Measurements from ENCODE around the gene VPS9D1. TPM values are rescaled to one million over a fixed set of nuclear protein-coding genes. Genes with fewer than 3 reads are reported as not detected.

The VPS9D1 gene
- total RNA-seq, 1 donor from 2014 or later = 11.3 TPM

DNA sequence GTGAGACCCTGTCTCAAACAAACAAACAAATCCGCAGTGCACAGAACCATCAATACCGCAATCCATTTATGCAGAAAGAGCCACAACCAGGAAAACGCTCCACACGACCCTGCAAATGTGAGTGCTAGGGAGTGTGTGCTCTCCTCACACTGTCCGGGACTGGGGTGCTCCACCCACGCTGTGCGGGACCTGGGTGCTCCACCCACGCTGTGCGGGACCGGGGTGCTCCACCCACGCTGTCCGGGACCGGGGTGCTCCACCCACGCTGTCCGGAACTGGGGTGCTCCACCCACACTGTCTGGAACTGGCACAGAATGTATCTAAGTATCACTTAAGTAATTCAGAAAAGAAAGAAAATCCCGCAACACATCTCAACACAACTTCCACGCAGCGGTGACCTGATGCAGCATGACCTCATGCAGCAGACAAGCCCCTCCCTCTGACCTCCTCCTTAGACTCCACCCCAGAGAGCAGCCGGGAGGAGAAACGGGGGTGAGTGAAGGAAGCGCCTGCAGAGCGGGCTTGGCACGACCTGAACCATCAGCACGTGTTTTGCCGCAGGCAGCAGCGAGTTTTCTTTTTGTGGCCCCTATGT, 39.1 kb upstream of the VPS9D1 start:
- Mint-ChIP-seq H3K27ac (ENCODE audit: unreplicated experiment) (no peak overlapping the region), H3K36me3 (ENCODE audit: low read depth, unreplicated experiment) (peaks cover 4% of the 10 kb centered on the region), H3K4me1 (ENCODE audit: low read depth, unreplicated experiment) (peaks cover 2% of the 10 kb centered on the region), H3K27me3 (ENCODE audit: low read depth, unreplicated experiment) (no peaks in the 10 kb centered on the region), H3K4me3 (ENCODE audit: unreplicated experiment) (no peak overlapping the region), H3K9me3 (ENCODE audit: unreplicated experiment) (no peaks in the 10 kb centered on the region)
- H3K9ac ChIP-seq (ENCODE audit: low read length) = no peak overlapping the region
- no peak overlapping the region for H2AFZ ChIP-seq (ENCODE audit: low read depth, low read length)
- TF ChIP-seq, protein P1, sequence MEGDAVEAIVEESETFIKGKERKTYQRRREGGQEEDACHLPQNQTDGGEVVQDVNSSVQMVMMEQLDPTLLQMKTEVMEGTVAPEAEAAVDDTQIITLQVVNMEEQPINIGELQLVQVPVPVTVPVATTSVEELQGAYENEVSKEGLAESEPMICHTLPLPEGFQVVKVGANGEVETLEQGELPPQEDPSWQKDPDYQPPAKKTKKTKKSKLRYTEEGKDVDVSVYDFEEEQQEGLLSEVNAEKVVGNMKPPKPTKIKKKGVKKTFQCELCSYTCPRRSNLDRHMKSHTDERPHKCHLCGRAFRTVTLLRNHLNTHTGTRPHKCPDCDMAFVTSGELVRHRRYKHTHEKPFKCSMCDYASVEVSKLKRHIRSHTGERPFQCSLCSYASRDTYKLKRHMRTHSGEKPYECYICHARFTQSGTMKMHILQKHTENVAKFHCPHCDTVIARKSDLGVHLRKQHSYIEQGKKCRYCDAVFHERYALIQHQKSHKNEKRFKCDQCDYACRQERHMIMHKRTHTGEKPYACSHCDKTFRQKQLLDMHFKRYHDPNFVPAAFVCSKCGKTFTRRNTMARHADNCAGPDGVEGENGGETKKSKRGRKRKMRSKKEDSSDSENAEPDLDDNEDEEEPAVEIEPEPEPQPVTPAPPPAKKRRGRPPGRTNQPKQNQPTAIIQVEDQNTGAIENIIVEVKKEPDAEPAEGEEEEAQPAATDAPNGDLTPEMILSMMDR (IDR thresholded peaks at IDR 0.05; ENCODE audit: insufficient read depth, low read depth, low read length) = no peak
- TF ChIP-seq EZH2 (IDR thresholded peaks at IDR 0.05; ENCODE audit: insufficient read depth, low read length) = no peak
- no peaks in the 10 kb centered on the region for H3K9me3 ChIP-seq (ENCODE audit: insufficient read depth, low read depth, low read length)
- H3K27me3 ChIP-seq (ENCODE audit: insufficient read depth, low read length) = no peaks in the 10 kb centered on the region
- no peak overlapping the region for H3K4me3 ChIP-seq (ENCODE audit: insufficient read depth, low read depth, low read length)
- peaks cover 18% of the 10 kb centered on the region for H3K36me3 ChIP-seq (ENCODE audit: insufficient read depth, low read length)
- H3K4me2 ChIP-seq (ENCODE audit: low read length) = no peak overlapping the region
- no peaks in the 10 kb centered on the region for H4K20me1 ChIP-seq (ENCODE audit: insufficient read depth, low read length)
- H3K79me2 ChIP-seq (ENCODE audit: insufficient read depth, low read length) = peaks cover 6% of the 10 kb centered on the region
- DNase-seq (ENCODE audit: low read depth) = no peak
- no peak for FAIRE-seq
- no peaks in the 10 kb centered on the region for H3K4me1 ChIP-seq (ENCODE audit: insufficient read depth, low read length)
- no peak overlapping the region for H3K27ac ChIP-seq (ENCODE audit: low read depth, low read length)

DNA sequence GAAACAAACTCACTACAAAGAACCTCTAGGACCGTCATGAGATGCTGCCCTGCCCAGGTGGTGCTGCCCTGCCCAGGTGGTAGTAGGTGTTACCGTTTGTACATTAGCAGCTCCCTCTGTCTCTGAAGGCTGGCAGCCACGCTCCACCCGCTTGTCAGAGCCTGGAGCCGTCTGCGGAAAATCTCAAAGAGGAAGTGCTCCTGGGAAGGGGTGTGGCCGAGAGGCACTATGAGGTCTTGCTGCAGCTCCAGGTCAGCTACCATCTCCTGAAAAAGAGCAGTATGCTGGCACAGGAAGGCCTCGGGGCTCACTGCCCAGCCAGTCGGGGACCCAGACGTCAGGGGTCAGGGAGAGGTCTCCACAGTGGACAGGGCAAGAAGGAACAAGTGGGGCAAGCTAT, 28.9 kb upstream of the VPS9D1 start:
- no peak for FAIRE-seq
- no peak overlapping the region for H3K27ac ChIP-seq (ENCODE audit: low read depth, low read length)
- no peak overlapping the region for H3K9ac ChIP-seq (ENCODE audit: low read length)
- H3K27ac Mint-ChIP-seq (ENCODE audit: unreplicated experiment) = no peak overlapping the region
- no peaks in the 10 kb centered on the region for H3K4me1 ChIP-seq (ENCODE audit: insufficient read depth, low read length)
- no peak for TF ChIP-seq EZH2 (IDR thresholded peaks at IDR 0.05; ENCODE audit: insufficient read depth, low read length)
- TF ChIP-seq, protein P1 (IDR thresholded peaks at IDR 0.05; ENCODE audit: insufficient read depth, low read depth, low read length) = no peak
- H3K4me3 Mint-ChIP-seq (ENCODE audit: unreplicated experiment) = no peak overlapping the region
- no peak overlapping the region for H3K4me2 ChIP-seq (ENCODE audit: low read length)
- no peak for DNase-seq (ENCODE audit: low read depth)
- no peaks in the 10 kb centered on the region for H3K9me3 Mint-ChIP-seq (ENCODE audit: unreplicated experiment)
- no peaks in the 10 kb centered on the region for H3K9me3 ChIP-seq (ENCODE audit: insufficient read depth, low read depth, low read length)
- H4K20me1 ChIP-seq (ENCODE audit: insufficient read depth, low read length) = no peaks in the 10 kb centered on the region
- no peak overlapping the region for H2AFZ ChIP-seq (ENCODE audit: low read depth, low read length)
- no peaks in the 10 kb centered on the region for H3K79me2 ChIP-seq (ENCODE audit: insufficient read depth, low read length)
- no peak overlapping the region for H3K4me3 ChIP-seq (ENCODE audit: insufficient read depth, low read depth, low read length)
- H3K4me1 Mint-ChIP-seq (ENCODE audit: low read depth, unreplicated experiment) = no peaks in the 10 kb centered on the region
- no peaks in the 10 kb centered on the region for H3K36me3 Mint-ChIP-seq (ENCODE audit: low read depth, unreplicated experiment)
- no peaks in the 10 kb centered on the region for H3K36me3 ChIP-seq (ENCODE audit: insufficient read depth, low read length)
- H3K27me3 ChIP-seq (ENCODE audit: insufficient read depth, low read length) = no peaks in the 10 kb centered on the region
- H3K27me3 Mint-ChIP-seq (ENCODE audit: low read depth, unreplicated experiment) = no peaks in the 10 kb centered on the region

DNA sequence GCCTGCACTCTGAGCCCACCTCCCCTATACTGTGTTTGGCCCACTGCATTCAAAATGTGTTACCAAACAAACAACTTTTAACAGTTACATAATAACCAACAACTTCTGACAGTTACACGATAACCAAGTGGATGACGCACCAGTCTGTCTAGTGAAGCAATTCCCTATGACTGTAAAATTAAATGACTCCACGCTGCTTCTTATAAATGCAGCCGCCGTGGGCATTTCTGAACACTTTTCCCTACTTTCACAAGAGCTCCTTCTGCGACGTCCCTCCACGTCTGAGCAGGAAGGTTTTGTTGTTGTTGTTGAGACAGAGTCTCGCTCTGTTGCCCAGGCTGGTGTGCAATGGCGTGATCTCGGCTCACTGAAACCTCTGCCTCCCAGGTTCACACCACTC, 28.2 kb upstream of the VPS9D1 start:
- no peak overlapping the region for H3K27ac ChIP-seq (ENCODE audit: low read depth, low read length)
- H3K27ac Mint-ChIP-seq (ENCODE audit: unreplicated experiment) = no peak overlapping the region
- H3K79me2 ChIP-seq (ENCODE audit: insufficient read depth, low read length) = no peaks in the 10 kb centered on the region
- no peak overlapping the region for H3K9ac ChIP-seq (ENCODE audit: low read length)
- H3K36me3 Mint-ChIP-seq (ENCODE audit: low read depth, unreplicated experiment) = no peaks in the 10 kb centered on the region
- H3K4me3 ChIP-seq (ENCODE audit: insufficient read depth, low read depth, low read length) = no peak overlapping the region
- no peaks in the 10 kb centered on the region for H3K36me3 ChIP-seq (ENCODE audit: insufficient read depth, low read length)
- H3K4me3 Mint-ChIP-seq (ENCODE audit: unreplicated experiment) = no peak overlapping the region
- TF ChIP-seq EZH2 (IDR thresholded peaks at IDR 0.05; ENCODE audit: insufficient read depth, low read length) = no peak
- TF ChIP-seq, protein P1 (IDR thresholded peaks at IDR 0.05; ENCODE audit: insufficient read depth, low read depth, low read length) = no peak
- no peak overlapping the region for H2AFZ ChIP-seq (ENCODE audit: low read depth, low read length)
- no peak overlapping the region for H3K4me2 ChIP-seq (ENCODE audit: low read length)
- H3K9me3 Mint-ChIP-seq (ENCODE audit: unreplicated experiment) = no peaks in the 10 kb centered on the region
- FAIRE-seq = no peak
- no peak for DNase-seq (ENCODE audit: low read depth)
- H3K9me3 ChIP-seq (ENCODE audit: insufficient read depth, low read depth, low read length) = no peaks in the 10 kb centered on the region
- no peaks in the 10 kb centered on the region for H4K20me1 ChIP-seq (ENCODE audit: insufficient read depth, low read length)
- no peaks in the 10 kb centered on the region for H3K27me3 Mint-ChIP-seq (ENCODE audit: low read depth, unreplicated experiment)
- H3K4me1 Mint-ChIP-seq (ENCODE audit: low read depth, unreplicated experiment) = no peaks in the 10 kb centered on the region
- no peaks in the 10 kb centered on the region for H3K27me3 ChIP-seq (ENCODE audit: insufficient read depth, low read length)
- H3K4me1 ChIP-seq (ENCODE audit: insufficient read depth, low read length) = no peaks in the 10 kb centered on the region

Measured in astrocyte (in vitro differentiated cells and primary cell).